Measurements from ENCODE around the gene HPSE2.

HPSE2 gene

GRCh38 chr10:98481404-98481945 lies 754.2 kb downstream of the HPSE2 start:
- DNase-seq: no peak

GRCh38 chr10:98478430-98479222 lies 757.0 kb downstream of the HPSE2 start:
- no peak for DNase-seq

- DNase-seq: no peak
Observed at GRCh38 chr10:98477861-98478260, 757.8 kb downstream of the HPSE2 start.

- DNase-seq: no peak
Observed at GRCh38 chr10:98474628-98475027, 761.0 kb downstream of the HPSE2 start.

- no peak for DNase-seq
Observed at GRCh38 chr10:98472196-98472595, 763.5 kb downstream of the HPSE2 start.

- no peak for DNase-seq
Observed at GRCh38 chr10:98470850-98471249, 764.8 kb downstream of the HPSE2 start.

- DNase-seq: no peak
Observed at GRCh38 chr10:98469001-98469931, 766.4 kb downstream of the HPSE2 start.

GRCh38 chr10:98467506-98468318 lies 767.9 kb downstream of the HPSE2 start:
- DNase-seq: peak; percentile 72

GRCh38 chr10:98466861-98467505 lies 768.7 kb downstream of the HPSE2 start:
- DNase-seq: no peak

GRCh38 chr10:98465866-98466265 lies 769.8 kb downstream of the HPSE2 start:
- DNase-seq: no peak

GRCh38 chr10:98463976-98464754 lies 771.5 kb downstream of the HPSE2 start:
- DNase-seq: no peak

- DNase-seq: no peak
Observed at GRCh38 chr10:98463016-98463415, 772.6 kb downstream of the HPSE2 start.

- DNase-seq: no peak
Observed at GRCh38 chr10:98461500-98461842, 774.2 kb downstream of the HPSE2 start.

GRCh38 chr10:98460837-98461499 lies 774.7 kb downstream of the HPSE2 start:
- DNase-seq: no peak

GRCh38 chr10:98458809-98459784 lies 776.6 kb downstream of the HPSE2 start:
- no peak for DNase-seq

GRCh38 chr10:98457721-98458120 lies 777.9 kb downstream of the HPSE2 start:
- no peak for DNase-seq

GRCh38 chr10:98456686-98457482 lies 778.8 kb downstream of the HPSE2 start:
- no peak for DNase-seq

- no peak for DNase-seq
Observed at GRCh38 chr10:98456043-98456570, 779.5 kb downstream of the HPSE2 start.
